ENCODE results near the gene CABP7. TPM values are rescaled to one million over a fixed set of nuclear protein-coding genes. Genes with fewer than 3 reads are reported as not detected.

The CABP7 gene
- polyA plus RNA-seq, 1 donor (not counting 4 experiments of a cell fraction or from before 2014, with no cell fraction given): not detected

- FAIRE-seq: no peak
- no peak overlapping the region for H3K4me2 ChIP-seq (ENCODE audit: control insufficient read depth, extremely low read depth, insufficient read depth, low read depth, low read length)
- H3K4me1 ChIP-seq (ENCODE audit: control insufficient read depth, extremely low read depth, insufficient read depth, low read length): peaks cover 40% of the 10 kb centered on the region
- H3K9me3 ChIP-seq (ENCODE audit: control insufficient read depth, low read depth, low read length): no peaks in the 10 kb centered on the region
- H3K9ac ChIP-seq (ENCODE audit: control insufficient read depth, extremely low read depth, insufficient read depth, low read length): no peak overlapping the region
- no peak overlapping the region for H2AFZ ChIP-seq (ENCODE audit: control insufficient read depth, low read length)
- no peaks in the 10 kb centered on the region for H3K79me2 ChIP-seq (ENCODE audit: control insufficient read depth, insufficient read depth, low read length)
- H3K9me1 ChIP-seq (ENCODE audit: control insufficient read depth, extremely low read depth, insufficient read depth, low read length): peaks cover 6% of the 10 kb centered on the region
- TF ChIP-seq CTCF (optimal IDR thresholded peaks at IDR 0.05 in 1 of 3, IDR thresholded peaks at IDR 0.05 in 1 of 3, conservative IDR thresholded peaks at IDR 0.05 in 1 of 3; ENCODE audit: extremely low read depth in 1 of 3, insufficient read depth in 2 of 3, low read length in 3 of 3): no peak
- no peak for TF ChIP-seq EZH2 (IDR thresholded peaks at IDR 0.05; ENCODE audit: low read length)
- no peak overlapping the region for H3K27ac ChIP-seq (ENCODE audit: control insufficient read depth, insufficient read depth, low read length)
- peaks cover 0 to 16% of the 10 kb centered on the region in 2 experiments for H3K36me3 ChIP-seq (ENCODE audit: control insufficient read depth in 2 of 2, extremely low read depth in 1 of 2, insufficient read depth in 2 of 2, low read length in 2 of 2)
- dilution Hi-C loops (cut with MboI; ENCODE audit: extremely low pct_ligation_motif_present, low sequenced_read_pairs): no loop called here
- no peak overlapping the region for H3K4me3 ChIP-seq (ENCODE audit: control insufficient read depth in 2 of 3, extremely low read depth in 1 of 3, insufficient read depth in 2 of 3, low read depth in 1 of 3, low read length in 3 of 3)
- peaks cover 13% of the 10 kb centered on the region for H3K27me3 ChIP-seq (ENCODE audit: control insufficient read depth, extremely low read depth, insufficient read depth, low read length)
- DNase-seq (ENCODE audit: low read depth, low spot score): no peak
- peaks cover 23% of the 10 kb centered on the region for H4K20me1 ChIP-seq (ENCODE audit: control insufficient read depth, extremely low read depth, insufficient read depth, low read length)
Measured at GRCh38 chr22:29697853-29698598, 21.8 kb upstream of the CABP7 start.

GRCh38 chr22:29700206-29700899 is 19.4 kb upstream of the CABP7 start:
- Histone ChIP-seq H3K4me1 (ENCODE audit: control insufficient read depth, extremely low read depth, insufficient read depth, low read length) (peaks cover 19% of the 10 kb centered on the region), H3K9me1 (ENCODE audit: control insufficient read depth, extremely low read depth, insufficient read depth, low read length) (no peaks in the 10 kb centered on the region), H4K20me1 (ENCODE audit: control insufficient read depth, extremely low read depth, insufficient read depth, low read length) (peaks cover 6% of the 10 kb centered on the region), H3K27me3 (ENCODE audit: control insufficient read depth, extremely low read depth, insufficient read depth, low read length) (peaks cover 23% of the 10 kb centered on the region), H3K9ac (ENCODE audit: control insufficient read depth, extremely low read depth, insufficient read depth, low read length) (no peak overlapping the region), H3K4me3 (ENCODE audit: control insufficient read depth in 2 of 3, extremely low read depth in 1 of 3, insufficient read depth in 2 of 3, low read depth in 1 of 3, low read length in 3 of 3) (no peak overlapping the region), H3K36me3 (ENCODE audit: control insufficient read depth in 2 of 2, extremely low read depth in 1 of 2, insufficient read depth in 2 of 2, low read length in 2 of 2) (peaks cover 0 to 4% of the 10 kb centered on the region in 2 experiments), H3K4me2 (ENCODE audit: control insufficient read depth, extremely low read depth, insufficient read depth, low read depth, low read length) (no peak overlapping the region), H3K27ac (ENCODE audit: control insufficient read depth, insufficient read depth, low read length) (no peak overlapping the region), H3K9me3 (ENCODE audit: control insufficient read depth, low read depth, low read length) (no peaks in the 10 kb centered on the region), H3K79me2 (ENCODE audit: control insufficient read depth, insufficient read depth, low read length) (no peaks in the 10 kb centered on the region), H2AFZ (ENCODE audit: control insufficient read depth, low read length) (no peak overlapping the region)
- DNase-seq (ENCODE audit: low read depth, low spot score) (no peak), FAIRE-seq (no peak)
- dilution Hi-C loops (cut with MboI; ENCODE audit: extremely low pct_ligation_motif_present, low sequenced_read_pairs): no loop called here
- TF ChIP-seq CTCF (optimal IDR thresholded peaks at IDR 0.05 in 1 of 3, IDR thresholded peaks at IDR 0.05 in 1 of 3, conservative IDR thresholded peaks at IDR 0.05 in 1 of 3; ENCODE audit: extremely low read depth in 1 of 3, insufficient read depth in 2 of 3, low read length in 3 of 3): no peak
- no peak for TF ChIP-seq EZH2 (IDR thresholded peaks at IDR 0.05; ENCODE audit: low read length)
